GM12878 (cell line): Measurements from ENCODE around the gene VSTM5. TPM values are rescaled to one million over a fixed set of nuclear protein-coding genes. Genes with fewer than 3 reads are reported as not detected.

ENCODE experiments used
- ATAC-seq: fragments of 200-7000 bp; cut with Tn5 transposase; 3 replicates; pipeline ENCODE4 v1.9.1; 2020; ENCODE audit warnings: mild to moderate bottlenecking, moderate library complexity
- BruUV-seq: library from RNA; stranded (reverse); fragments of 400-500 nt; replicated peaks from 2 replicates; lab custom pipeline; 2021; lab: Mats Ljungman, UMichigan
- CTCF ChIA-PET: fragments of 300-600 bp; sonication (Branson Sonifier 250); formaldehyde crosslinking; extraction: SDS; loops from one replicate; lab custom pipeline; 2021; ENCODE audit warnings: inconsistent platforms; lab: Yijun Ruan, JAX
- POLR2A ChIA-PET: fragments of 350-600 bp; formaldehyde crosslinking; extraction: SDS; loops from one replicate; lab custom pipeline; 2021; ENCODE audit warnings: inconsistent platforms; lab: Charles Lee
- RAD21 ChIA-PET: fragments of 300-600 bp; sonication (Branson Sonifier 250); formaldehyde crosslinking; loops from one replicate; lab custom pipeline; 2023; ENCODE audit warnings: antibody characterized with exemption; ENCODE audit not compliant: unreplicated experiment; lab: Charles Lee
- SMC1A ChIA-PET: fragments of 300-600 bp; sonication (Branson Sonifier 250); formaldehyde crosslinking; loops from one replicate; lab custom pipeline; 2023; ENCODE audit not compliant: unreplicated experiment, uncharacterized antibody; lab: Charles Lee
- DNase-seq: peaks from one replicate; pipeline ENCODE4 v3.0.0-alpha.2; 2011; ENCODE audit warnings: low read depth, low spot score
- FAIRE-seq: peaks from 3 replicates; lab custom pipeline; 2011; peaks lifted over from hg19 to GRCh38; lab: Jason Lieb, UNC
- H2AFZ ChIP-seq: 2 replicates; pipeline ENCODE4 v1.6.0; 2011; ENCODE audit warnings: low read depth, low read length, control low read depth; ENCODE audit not compliant: control insufficient read depth
- H3K27ac ChIP-seq: 2 replicates; pipeline ENCODE4 v1.5.1; 2011; ENCODE audit warnings: control low read depth; ENCODE audit not compliant: control insufficient read depth, insufficient read depth
- H3K27me3 ChIP-seq, 2 experiments: replicated peaks in 1 of 2; 2 replicates each; pipeline versions ENCODE4 v1.6.0 to v1.6.1; 2011; ENCODE audit warnings: low read length in 1 of 2; ENCODE audit not compliant: control insufficient read depth in 2 of 2, insufficient read depth in 2 of 2
- H3K36me3 ChIP-seq, 2 experiments: 2 replicates each; pipeline ENCODE4 v1.5.1; 2011; ENCODE audit warnings: low read length in 1 of 2; ENCODE audit not compliant: control insufficient read depth in 2 of 2, insufficient read depth in 2 of 2
- H3K4me1 ChIP-seq: 2 replicates; pipeline ENCODE4 v1.6.1; 2011; ENCODE audit warnings: mild to moderate bottlenecking, low read length, moderate library complexity, mixed read lengths; ENCODE audit not compliant: control insufficient read depth, insufficient read depth
- H3K4me2 ChIP-seq: 2 replicates; pipeline ENCODE4 v1.6.0; 2011; ENCODE audit warnings: control low read depth; ENCODE audit not compliant: control insufficient read depth, insufficient read depth
- H3K4me3 ChIP-seq: fragments of 200-600 bp; sonication (generic); 2 replicates; pipeline ENCODE4 v1.5.1; 2016
- H3K79me2 ChIP-seq: 2 replicates; pipeline ENCODE4 v1.6.0; 2011; ENCODE audit warnings: low read length; ENCODE audit not compliant: control insufficient read depth, insufficient read depth
- H3K9ac ChIP-seq: 2 replicates; pipeline ENCODE4 v1.8.0; 2011; ENCODE audit warnings: low read length, control low read depth, mixed read lengths; ENCODE audit not compliant: control insufficient read depth, insufficient read depth
- H3K9me3 ChIP-seq: replicated peaks from 3 replicates; pipeline ENCODE4 v1.5.1; 2011; ENCODE audit warnings: mild to moderate bottlenecking, low read length; ENCODE audit not compliant: control insufficient read depth, insufficient read depth
- H4K20me1 ChIP-seq: 2 replicates; pipeline ENCODE4 v1.6.0; 2011; ENCODE audit not compliant: control insufficient read depth, insufficient read depth
- CBFB ChIP-seq: IDR thresholded peaks from 2 replicates; pipeline ENCODE4 v1.6.1; 2016; ENCODE audit warnings: antibody characterized with exemption, low read depth
- E4F1 ChIP-seq: fragments of 450-650 bp; IDR thresholded peaks from 2 replicates; pipeline ENCODE4 v1.6.1; 2018; ENCODE audit warnings: borderline replicate concordance, mild to moderate bottlenecking; ENCODE audit not compliant: partially characterized antibody
- IKZF2 ChIP-seq, 2 experiments: fragments of 450-650 bp; IDR thresholded peaks; 2 replicates each; pipeline ENCODE4 v1.6.1; 2017; ENCODE audit warnings: mild to moderate bottlenecking in 2 of 2, moderate library complexity in 2 of 2
- MAX ChIP-seq: IDR thresholded peaks from 2 replicates; pipeline ENCODE4 v1.6.1; 2012; ENCODE audit warnings: low read depth, low read length, improper control_type of control experiment
- MTA2 ChIP-seq: fragments of 450-650 bp; IDR thresholded peaks from 2 replicates; pipeline ENCODE4 v1.6.1; 2016; ENCODE audit warnings: low read depth, mild to moderate bottlenecking, moderate library complexity
- MTA3 ChIP-seq: IDR thresholded peaks from 2 replicates; pipeline ENCODE4 v1.6.1; 2012; ENCODE audit warnings: low read length, inconsistent platforms, borderline replicate concordance
- MYC ChIP-seq: IDR thresholded peaks from 2 replicates; pipeline ENCODE4 v1.6.1; 2011; ENCODE audit warnings: mild to moderate bottlenecking, low read length, moderate library complexity, inconsistent platforms; ENCODE audit not compliant: insufficient read depth, insufficient replicate concordance, insufficient read length, severe bottlenecking
- NFXL1 ChIP-seq: fragments of 450-650 bp; IDR thresholded peaks from 2 replicates; pipeline ENCODE4 v1.6.1; 2017; ENCODE audit warnings: antibody characterized with exemption, mild to moderate bottlenecking, borderline replicate concordance
- NFYB ChIP-seq: IDR thresholded peaks from 2 replicates; pipeline ENCODE4 v1.6.1; 2011; ENCODE audit warnings: low read depth, mild to moderate bottlenecking, low read length, improper control_type of control experiment, moderate library complexity; ENCODE audit not compliant: insufficient read depth
- NR2C1 ChIP-seq: fragments of 450-650 bp; IDR thresholded peaks from 2 replicates; pipeline ENCODE4 v1.6.1; 2017; ENCODE audit warnings: antibody characterized with exemption, mild to moderate bottlenecking, moderate library complexity
- RELA ChIP-seq: fragments of 450-650 bp; IDR thresholded peaks from 2 replicates; pipeline ENCODE4 v1.8.0; 2014; ENCODE audit warnings: borderline replicate concordance; ENCODE audit not compliant: partially characterized antibody
- WGBS: methylation state at CpG from one replicate; pipeline ENCODE4 v1.1.6; 2016; ENCODE audit warnings: low lambda C conversion rate; ENCODE audit not compliant: insufficient replicate concordance, insufficient coverage; ENCODE audit errors: missing lambda C conversion rate; 5-methylcytosine and 5-hydroxymethylcytosine counted together
- in situ Hi-C: fragments of 300-500 bp; cut with MboI; formaldehyde crosslinking; loops from 9 replicates; pipeline ENCODE4 v1.14.3; 2018; ENCODE audit warnings: mixed read lengths
- intact Hi-C: fragments of 100-400 bp; cut with micrococcal nuclease; formaldehyde crosslinking; loops from one replicate; pipeline ENCODE4 v1.14.2; 2022; ENCODE audit not compliant: unreplicated experiment
- polyA plus RNA-seq, 11 experiments: library from polyadenylated mRNA; depleted of rRNA in 4 of 11; unstranded in 6 of 11; stranded (reverse) in 5 of 11; fragments of >200 nt; fragmentation: Nextera tagmentation in 4 of 11; fragmentation: Illumina TruSeq in 1 of 11; extraction: Ambion mirVana in 4 of 11; extraction: Trizol in 1 of 11; gene quantifications; 1 replicate in 1 of 11; 2 replicates in 10 of 11; pipeline versions ENCODE4 v1.2.1 to v1.2.3, GENCODE V29; 2011 to 2016; ENCODE audit warnings: inconsistent platforms in 2 of 11, missing spikeins in 2 of 11, low read depth in 1 of 11
- total RNA-seq, 4 experiments: library from RNA; depleted of rRNA in 3 of 4; stranded (reverse); fragments of >200 nt in 3 of 4; fragmentation: Illumina TruSeq in 1 of 4; extraction: Trizol in 1 of 4; gene quantifications; 2 replicates each; pipeline versions ENCODE4 v1.2.1 to v1.2.3, GENCODE V29; 2013 to 2021
- TF ChIP-seq, protein P1 (sequence below): fragments of 450-650 bp; IDR thresholded peaks from 2 replicates; pipeline ENCODE4 v1.6.1; 2017; ENCODE audit warnings: antibody characterized with exemption, mild to moderate bottlenecking, moderate library complexity
- TF ChIP-seq, protein P2 (sequence below): IDR thresholded peaks from 2 replicates; pipeline ENCODE4 v1.6.1; 2012; ENCODE audit warnings: low read depth, low read length, improper control_type of control experiment
- TF ChIP-seq, protein P3 (sequence below): fragments of 450-650 bp; IDR thresholded peaks from 2 replicates; pipeline ENCODE4 v1.6.1; 2017; ENCODE audit warnings: borderline replicate concordance

Gene VSTM5
- total and polyA plus RNA-seq, 10 of the 15 experiments (the other 5 are each of a cell fraction or from before 2014, with no cell fraction given), result not detected

DNA sequence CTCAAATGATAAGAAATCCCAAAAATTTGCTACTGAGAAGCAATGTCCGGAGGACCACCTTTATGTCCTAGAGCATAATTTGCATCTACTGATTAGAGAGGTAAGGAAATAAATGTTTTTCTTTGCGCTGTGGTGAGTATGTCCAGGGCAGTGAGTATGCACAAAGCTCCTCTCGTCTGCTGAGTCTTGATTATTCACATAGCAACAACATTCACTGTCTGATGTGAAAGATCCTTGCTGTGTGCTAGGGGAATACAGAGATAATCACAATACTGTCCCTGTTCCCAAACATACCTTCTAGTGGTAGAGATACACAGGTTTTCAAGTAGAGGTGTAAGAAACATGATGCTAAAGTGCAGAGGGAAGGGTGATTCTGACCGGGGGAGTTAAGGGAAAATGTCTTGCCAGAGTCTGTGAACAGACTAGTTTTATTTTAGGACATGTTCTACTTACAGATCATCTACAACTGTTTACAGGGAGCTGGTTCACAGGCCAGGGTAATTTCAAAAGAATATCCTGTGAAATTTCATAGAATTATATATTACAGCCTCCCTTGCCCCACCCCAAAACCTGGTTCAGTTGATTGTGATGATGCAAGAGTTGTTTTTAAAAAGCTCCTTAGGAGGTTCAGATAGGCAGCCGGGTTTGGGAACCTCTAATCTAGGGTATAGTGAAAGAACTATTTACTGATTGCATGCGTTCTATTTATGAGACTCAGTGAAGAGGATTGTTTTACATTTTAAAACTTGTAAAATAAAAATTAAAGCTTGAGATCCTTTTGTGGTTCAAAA lies 53.8 kb downstream of the VSTM5 start:
- Histone ChIP-seq H3K4me3 (no peak overlapping the region), H2AFZ (no peak overlapping the region), H3K9ac (no peak overlapping the region), H3K27ac (no peak overlapping the region), H4K20me1 (no peaks in the 10 kb centered on the region), H3K36me3 (peaks cover 8 to 47% of the 10 kb centered on the region in 2 experiments), H3K27me3 (no peaks in the 10 kb centered on the region), H3K79me2 (no peaks in the 10 kb centered on the region), H3K4me1 (no peaks in the 10 kb centered on the region), H3K4me2 (no peak overlapping the region), H3K9me3 (no peaks in the 10 kb centered on the region)
- RAD21 ChIA-PET, result interaction anchor here (0.8 kb wide), 1 partner anchor 129 kb away, joined by 3 read pairs; no protein-coding TSS in a partner anchor
- FAIRE-seq, result no peak
- SMC1A ChIA-PET, result interaction anchor here (0.7 to 1.3 kb wide), 3 partner anchors 9 to 145 kb away, joined by 3 to 4 read pairs (median 3); no protein-coding TSS in a partner anchor
- ATAC-seq, result no peak; the same call in 2 of the 3 replicates
- intact Hi-C loops, result loop anchor here (10.0 kb wide), 1 partner anchor 562 kb away; no protein-coding TSS in a partner anchor
- 88% methylated on average over 6 of the region's 6 CpGs for WGBS
- POLR2A ChIA-PET, result no interaction called here
- DNase-seq, result no peak
- CTCF ChIA-PET, result interaction anchor here (1.2 kb wide), 1 partner anchor 144 kb away, joined by 3 read pairs; no protein-coding TSS in a partner anchor
- in situ Hi-C loops, result no loop called here
- BruUV-seq, result no TSS peak
- no peak for TF ChIP-seq MAX
- TF ChIP-seq E4F1, result no peak
- no peak for TF ChIP-seq MTA3
- TF ChIP-seq, protein P1, sequence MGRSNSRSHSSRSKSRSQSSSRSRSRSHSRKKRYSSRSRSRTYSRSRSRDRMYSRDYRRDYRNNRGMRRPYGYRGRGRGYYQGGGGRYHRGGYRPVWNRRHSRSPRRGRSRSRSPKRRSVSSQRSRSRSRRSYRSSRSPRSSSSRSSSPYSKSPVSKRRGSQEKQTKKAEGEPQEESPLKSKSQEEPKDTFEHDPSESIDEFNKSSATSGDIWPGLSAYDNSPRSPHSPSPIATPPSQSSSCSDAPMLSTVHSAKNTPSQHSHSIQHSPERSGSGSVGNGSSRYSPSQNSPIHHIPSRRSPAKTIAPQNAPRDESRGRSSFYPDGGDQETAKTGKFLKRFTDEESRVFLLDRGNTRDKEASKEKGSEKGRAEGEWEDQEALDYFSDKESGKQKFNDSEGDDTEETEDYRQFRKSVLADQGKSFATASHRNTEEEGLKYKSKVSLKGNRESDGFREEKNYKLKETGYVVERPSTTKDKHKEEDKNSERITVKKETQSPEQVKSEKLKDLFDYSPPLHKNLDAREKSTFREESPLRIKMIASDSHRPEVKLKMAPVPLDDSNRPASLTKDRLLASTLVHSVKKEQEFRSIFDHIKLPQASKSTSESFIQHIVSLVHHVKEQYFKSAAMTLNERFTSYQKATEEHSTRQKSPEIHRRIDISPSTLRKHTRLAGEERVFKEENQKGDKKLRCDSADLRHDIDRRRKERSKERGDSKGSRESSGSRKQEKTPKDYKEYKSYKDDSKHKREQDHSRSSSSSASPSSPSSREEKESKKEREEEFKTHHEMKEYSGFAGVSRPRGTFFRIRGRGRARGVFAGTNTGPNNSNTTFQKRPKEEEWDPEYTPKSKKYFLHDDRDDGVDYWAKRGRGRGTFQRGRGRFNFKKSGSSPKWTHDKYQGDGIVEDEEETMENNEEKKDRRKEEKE, result no peak
- no peak for TF ChIP-seq IKZF2 (IDR thresholded peaks at IDR 0.05)
- TF ChIP-seq CBFB, result no peak
- TF ChIP-seq, protein P2, sequence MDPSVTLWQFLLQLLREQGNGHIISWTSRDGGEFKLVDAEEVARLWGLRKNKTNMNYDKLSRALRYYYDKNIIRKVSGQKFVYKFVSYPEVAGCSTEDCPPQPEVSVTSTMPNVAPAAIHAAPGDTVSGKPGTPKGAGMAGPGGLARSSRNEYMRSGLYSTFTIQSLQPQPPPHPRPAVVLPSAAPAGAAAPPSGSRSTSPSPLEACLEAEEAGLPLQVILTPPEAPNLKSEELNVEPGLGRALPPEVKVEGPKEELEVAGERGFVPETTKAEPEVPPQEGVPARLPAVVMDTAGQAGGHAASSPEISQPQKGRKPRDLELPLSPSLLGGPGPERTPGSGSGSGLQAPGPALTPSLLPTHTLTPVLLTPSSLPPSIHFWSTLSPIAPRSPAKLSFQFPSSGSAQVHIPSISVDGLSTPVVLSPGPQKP, result no peak
- TF ChIP-seq RELA, result no peak
- no peak for TF ChIP-seq MTA2
- no peak for TF ChIP-seq MYC
- TF ChIP-seq, protein P3, sequence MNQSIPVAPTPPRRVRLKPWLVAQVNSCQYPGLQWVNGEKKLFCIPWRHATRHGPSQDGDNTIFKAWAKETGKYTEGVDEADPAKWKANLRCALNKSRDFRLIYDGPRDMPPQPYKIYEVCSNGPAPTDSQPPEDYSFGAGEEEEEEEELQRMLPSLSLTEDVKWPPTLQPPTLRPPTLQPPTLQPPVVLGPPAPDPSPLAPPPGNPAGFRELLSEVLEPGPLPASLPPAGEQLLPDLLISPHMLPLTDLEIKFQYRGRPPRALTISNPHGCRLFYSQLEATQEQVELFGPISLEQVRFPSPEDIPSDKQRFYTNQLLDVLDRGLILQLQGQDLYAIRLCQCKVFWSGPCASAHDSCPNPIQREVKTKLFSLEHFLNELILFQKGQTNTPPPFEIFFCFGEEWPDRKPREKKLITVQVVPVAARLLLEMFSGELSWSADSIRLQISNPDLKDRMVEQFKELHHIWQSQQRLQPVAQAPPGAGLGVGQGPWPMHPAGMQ, result no peak
- no peak for TF ChIP-seq NFXL1
- no peak for TF ChIP-seq NR2C1
- no peak for TF ChIP-seq NFYB
